Ovary (tissue), 9 donors: ENCODE measurements around the gene FAT1. TPM values are rescaled to one million over a fixed set of nuclear protein-coding genes. Genes with fewer than 3 reads are reported as not detected.

Source experiments
- DNase-seq, 5 donors: peaks; one replicate each; pipeline ENCODE4 v3.0.0-alpha.2; 2019 to 2020
- H3K27ac ChIP-seq, 2 donors: fragments of 200-600 bp; one replicate each; pipeline versions ENCODE4 v1.5.1 to v1.8.0; 2019 to 2022
- H3K27me3 ChIP-seq: fragments of 200-600 bp; one replicate; pipeline ENCODE4 v1.8.0; 2022
- H3K36me3 ChIP-seq: fragments of 200-600 bp; sonication (generic); one replicate; pipeline ENCODE4 v1.5.1; 2019
- H3K4me1 ChIP-seq: one replicate; pipeline ENCODE4 v1.8.1; 2013; ENCODE audit warnings: mild to moderate bottlenecking, moderate library complexity; ENCODE audit not compliant: insufficient read depth
- H3K4me3 ChIP-seq: fragments of 200-600 bp; sonication (generic); one replicate; pipeline ENCODE4 v1.5.1; 2017
- H3K9me3 ChIP-seq, 2 donors: fragments of 200-600 bp in 1 of 2; sonication (generic) in 1 of 2; one replicate each; pipeline versions ENCODE4 v1.5.1 to v1.8.1; 2013 to 2019; ENCODE audit warnings: mild to moderate bottlenecking in 1 of 2, moderate library complexity in 1 of 2
- CTCF ChIP-seq, 3 donors: fragments of 450-650 bp in 2 of 3; fragments of 200-600 bp in 1 of 3; IDR thresholded peaks; one replicate each; pipeline versions ENCODE4 v1.5.1 to v1.8.0; 2016 to 2022; ENCODE audit warnings: antibody characterized with exemption in 3 of 3, mild to moderate bottlenecking in 1 of 3
- EP300 ChIP-seq: sonication (generic); formaldehyde crosslinking; IDR thresholded peaks from one replicate; pipeline ENCODE4 v1.6.1; 2017; ENCODE audit warnings: antibody characterized with exemption
- POLR2A ChIP-seq: fragments of 450-650 bp; IDR thresholded peaks from one replicate; pipeline ENCODE4 v1.6.1; 2017; ENCODE audit warnings: antibody characterized with exemption, mild to moderate bottlenecking, moderate library complexity
- WGBS, 3 donors: extraction: QIAGEN DNeasy Blood & Tissue Kit in 1 of 3; methylation state at CpG; one replicate each; pipeline versions ENCODE4 v1.1.5 to v1.1.7; 2013 to 2017; 5-methylcytosine and 5-hydroxymethylcytosine counted together
- intact Hi-C, 4 donors: fragments of 100-400 bp; cut with DNase I; formaldehyde crosslinking; loops; one replicate each; pipeline versions ENCODE4 v1.11.0 to v1.15.1; 2022 to 2023
- polyA plus RNA-seq, 2 donors: library from polyadenylated mRNA; stranded (reverse); fragments of 200-250 nt in 1 of 2; fragments of 350-450 nt in 1 of 2; fragmentation: Illumina TruSeq in 1 of 2; extraction: RNeasy Lipid Tissue Mini Kit (QIAGEN cat#74804) in 1 of 2; gene quantifications; one replicate each; pipeline ENCODE4 v1.2.3, GENCODE V29; 2013 to 2014
- total RNA-seq, 7 donors: library from RNA; depleted of rRNA in 2 of 7; stranded (reverse); fragments of >200 nt in 2 of 7; fragmentation: NEBNext Ultra II Directional in 3 of 7; extraction: Animal tissue kit (Norgen Biotek cat#: 25700) in 3 of 7; gene quantifications; one replicate each; pipeline versions ENCODE4 v1.1.0 to v1.2.4, GENCODE V29; 2016 to 2023
- donor health status: DM: no; HTN: no; CAD: no; lungs with moderate emphysema.
- donor health status: DM: no; HTN: no; CAD: no.
- donor health status: Bipolar disorder and iron deficiency.
- donor health status: DM: yes; HTN: yes; CAD: no.
- donor health status: DM: no; HTN: no; CAD: no.
- donor health status: DM: yes; HTN: yes; CAD: no.

The FAT1 gene
- total and polyA plus RNA-seq, 9 donors, result 20.5 to 78.6 (median 46.6) TPM

GRCh38 chr4:186710521-186711119, 13.0 kb downstream of the FAT1 start:
- no peak overlapping the region for H3K27ac ChIP-seq
- H3K27me3 ChIP-seq, result no peaks in the 10 kb centered on the region
- no peaks in the 10 kb centered on the region for H3K9me3 ChIP-seq
- H3K4me1 ChIP-seq, result peaks cover 9% of the 10 kb centered on the region
- TF ChIP-seq EP300 (no peak), POLR2A (no peak), CTCF (IDR thresholded peaks at IDR 0.05) (no peak)
- WGBS, 3 donors, result 72 to 84% (median 80%) methylated on average over 5 of the region's 5 CpGs
- H3K36me3 ChIP-seq, result no peaks in the 10 kb centered on the region
- intact Hi-C loops, result no loop called here
- H3K4me3 ChIP-seq, result no peak overlapping the region
- DNase-seq, result no peak

GRCh38 chr4:186709517-186709916, 14.1 kb downstream of the FAT1 start:
- Histone ChIP-seq H3K27me3 (no peaks in the 10 kb centered on the region), H3K9me3 (no peaks in the 10 kb centered on the region), H3K4me3 (no peak overlapping the region), H3K36me3 (no peaks in the 10 kb centered on the region), H3K27ac (no peak overlapping the region), H3K4me1 (peaks cover 2% of the 10 kb centered on the region)
- WGBS, 3 donors, result 67 to 69% (median 68%) methylated on average over 9 of the region's 9 CpGs
- TF ChIP-seq EP300 (no peak), POLR2A (no peak), CTCF (IDR thresholded peaks at IDR 0.05) (no peak)
- no peak for DNase-seq
- intact Hi-C loops, result no loop called here

GRCh38 chr4:186708554-186708953, 15.1 kb downstream of the FAT1 start:
- Histone ChIP-seq H3K27ac (no peak overlapping the region), H3K27me3 (no peaks in the 10 kb centered on the region), H3K4me1 (peaks cover under 1% of the 10 kb centered on the region), H3K36me3 (no peaks in the 10 kb centered on the region), H3K4me3 (no peak overlapping the region), H3K9me3 (no peaks in the 10 kb centered on the region)
- no peak for DNase-seq
- intact Hi-C loops, result no loop called here
- TF ChIP-seq CTCF (IDR thresholded peaks at IDR 0.05) (no peak), EP300 (no peak), POLR2A (no peak)
- 90 to 97% (median 94%) methylated on average over 6 of the region's 6 CpGs for WGBS, 3 donors

- H3K36me3 ChIP-seq, result no peaks in the 10 kb centered on the region
- 91 to 95% (median 94%) methylated on average over 16 of the region's 16 CpGs for WGBS, 3 donors
- TF ChIP-seq POLR2A (no peak), EP300 (no peak), CTCF (IDR thresholded peaks at IDR 0.05) (no peak)
- intact Hi-C loops, result no loop called here
- H3K4me1 ChIP-seq, result peaks cover 2% of the 10 kb centered on the region
- no peaks in the 10 kb centered on the region for H3K27me3 ChIP-seq
- DNase-seq, result no peak
- H3K9me3 ChIP-seq, result no peaks in the 10 kb centered on the region
- no peak overlapping the region for H3K27ac ChIP-seq
- H3K4me3 ChIP-seq, result no peak overlapping the region
Observed at GRCh38 chr4:186707996-186708395, 15.7 kb downstream of the FAT1 start.
